ENCODE measurements around the gene SPATA32.

Gene SPATA32

GRCh38 chr17:45238155-45238774 lies 23.6 kb downstream of the SPATA32 start:
- DNase-seq (ENCODE audit: low spot score in 2 of 2): no peak
- Mint-ChIP-seq H3K4me1 (peaks cover 26% of the 10 kb centered on the region), H3K27me3 (no peaks in the 10 kb centered on the region), H3K36me3 (peaks cover 43% of the 10 kb centered on the region), H3K27ac (peak overlapping the region; percentile 84), H3K4me3 (no peak overlapping the region), H3K9me3 (no peaks in the 10 kb centered on the region)
- no peak for ATAC-seq (ENCODE audit: low read depth)

DNA sequence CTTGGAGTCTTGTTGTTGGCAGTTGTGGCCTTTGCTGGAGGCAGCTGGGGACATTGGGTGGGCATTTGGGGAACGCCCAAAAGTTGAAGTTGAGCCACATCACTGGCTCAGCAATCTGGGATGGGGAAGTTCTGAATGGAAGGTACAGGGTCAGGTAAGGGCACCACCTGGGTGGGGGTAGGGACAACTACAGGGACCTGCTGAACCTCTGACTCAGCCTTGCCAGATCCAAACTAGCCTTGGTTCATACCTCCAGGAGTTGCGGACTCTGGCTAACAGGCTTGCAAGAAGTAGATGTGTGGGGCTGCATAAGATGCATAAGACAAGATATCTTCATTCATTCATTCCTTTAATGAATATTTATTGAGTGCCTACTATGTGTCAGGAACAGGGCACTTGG lies 24.2 kb downstream of the SPATA32 start:
- H3K36me3 Mint-ChIP-seq: peaks cover 39% of the 10 kb centered on the region

GRCh38 chr17:45236282-45236606 lies 25.6 kb downstream of the SPATA32 start:
- Mint-ChIP-seq H3K4me1 (peaks cover 33% of the 10 kb centered on the region), H3K27me3 (no peaks in the 10 kb centered on the region), H3K4me3 (no peak overlapping the region), H3K9me3 (no peaks in the 10 kb centered on the region), H3K36me3 (peaks cover 43% of the 10 kb centered on the region), H3K27ac (no peak overlapping the region)
- no peak for DNase-seq (ENCODE audit: low spot score in 2 of 2)
- no peak for ATAC-seq (ENCODE audit: low read depth)

More for the DNA sequence above, 24.2 kb downstream of the SPATA32 start:
- H3K27me3 Mint-ChIP-seq: no peaks in the 10 kb centered on the region
- H3K9me3 Mint-ChIP-seq: no peaks in the 10 kb centered on the region
- peaks cover 26% of the 10 kb centered on the region for H3K4me1 Mint-ChIP-seq
- DNase-seq (ENCODE audit: low spot score in 2 of 2) (no peak), ATAC-seq (ENCODE audit: low read depth) (no peak)
- no peak overlapping the region for H3K4me3 Mint-ChIP-seq
- peak overlapping the region; percentile 84 for H3K27ac Mint-ChIP-seq

DNA sequence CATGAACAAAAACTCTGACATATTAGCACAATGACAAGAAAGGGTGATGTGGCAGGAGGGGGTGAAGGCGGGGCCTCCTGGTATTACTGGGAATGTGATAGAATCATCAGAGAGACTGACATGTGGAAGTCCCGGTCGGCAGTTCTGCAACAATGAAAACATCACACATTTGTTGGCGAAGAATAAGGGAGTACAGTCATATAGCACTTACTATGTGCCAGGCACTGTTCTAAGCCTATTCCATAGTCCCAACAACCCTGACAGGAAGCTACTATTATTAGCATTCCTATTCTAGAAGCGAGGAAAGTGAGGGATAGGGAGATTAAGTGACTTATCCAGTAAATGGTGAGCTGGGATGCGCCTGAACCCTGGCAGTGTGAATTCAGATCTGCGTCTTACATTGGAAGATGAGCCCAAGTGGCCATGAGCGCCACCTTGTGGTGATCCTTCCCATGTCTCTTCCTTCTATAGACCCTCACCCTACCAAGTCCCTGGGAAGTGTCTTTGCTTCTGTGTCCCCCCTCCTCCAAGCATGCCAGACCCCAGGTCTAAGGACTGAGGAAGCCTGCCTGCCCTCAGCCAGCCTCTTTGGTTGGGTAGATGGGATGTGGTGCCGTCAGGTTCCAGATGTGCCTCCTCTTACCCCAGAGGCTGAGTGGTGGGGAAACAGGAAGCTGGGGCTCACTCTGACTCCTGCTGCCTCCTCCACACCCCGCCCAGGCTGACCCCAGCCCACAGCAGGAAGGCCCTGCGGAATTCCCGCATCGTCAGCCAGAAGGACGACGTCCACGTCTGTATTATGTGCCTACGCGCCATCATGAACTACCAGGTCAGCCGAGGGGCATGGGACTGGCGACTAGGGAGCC lies 26.2 kb downstream of the SPATA32 start:
- ATAC-seq (ENCODE audit: low read depth) (peak; percentile 75), DNase-seq (ENCODE audit: low spot score in 2 of 2) (peak; percentile 70 to 75)
- Mint-ChIP-seq H3K9me3 (no peaks in the 10 kb centered on the region), H3K27me3 (no peaks in the 10 kb centered on the region), H3K4me1 (peaks cover 35% of the 10 kb centered on the region), H3K36me3 (peaks cover 43% of the 10 kb centered on the region), H3K27ac (peak overlapping the region; percentile 98), H3K4me3 (no peak overlapping the region)

DNA sequence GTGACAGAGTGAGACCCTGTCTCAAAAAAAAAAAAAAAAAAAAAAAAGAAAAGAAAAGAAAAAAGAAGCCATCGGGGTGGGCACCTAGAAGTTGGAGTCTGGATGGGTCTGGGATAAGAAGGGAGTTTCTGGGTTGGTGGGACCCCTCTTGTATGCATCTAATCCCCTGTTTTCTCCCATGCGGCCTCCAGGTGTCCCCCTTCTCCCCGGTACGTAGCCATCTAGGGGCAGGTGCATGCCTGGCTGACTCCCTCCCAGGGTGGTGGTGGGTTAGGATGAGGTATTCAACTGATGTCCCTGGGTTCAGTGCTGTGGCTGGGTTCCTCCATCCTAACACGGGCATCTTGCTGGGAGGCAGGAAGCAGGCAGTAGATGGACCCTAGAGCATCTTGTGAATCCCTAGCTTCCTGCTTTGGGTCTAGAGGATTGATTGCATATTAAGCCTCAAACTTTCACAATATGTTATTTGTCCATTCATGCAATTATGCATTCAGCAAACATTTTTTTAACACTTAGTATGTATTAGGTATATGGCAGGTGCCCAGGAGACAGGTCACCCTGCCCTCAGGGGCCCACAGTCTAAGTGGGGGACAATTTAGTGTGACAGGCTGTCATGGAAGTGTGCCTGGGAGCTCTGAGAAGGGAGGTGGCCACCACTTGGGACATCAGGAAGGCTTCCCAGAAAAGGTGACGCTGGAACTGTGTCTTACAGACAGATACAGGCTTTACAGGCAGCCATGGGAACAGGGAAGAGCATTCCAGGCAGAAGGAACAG lies 27.1 kb downstream of the SPATA32 start:
- DNase-seq (ENCODE audit: low spot score in 2 of 2) (no peak), ATAC-seq (ENCODE audit: low read depth) (peak; percentile 75)
- no peak overlapping the region for H3K4me3 Mint-ChIP-seq
- no peaks in the 10 kb centered on the region for H3K9me3 Mint-ChIP-seq
- no peaks in the 10 kb centered on the region for H3K27me3 Mint-ChIP-seq
- peaks cover 40% of the 10 kb centered on the region for H3K36me3 Mint-ChIP-seq
- H3K4me1 Mint-ChIP-seq: peaks cover 41% of the 10 kb centered on the region
- peak overlapping the region; percentile 98 for H3K27ac Mint-ChIP-seq

GRCh38 chr17:45233423-45233924 lies 28.4 kb downstream of the SPATA32 start:
- Mint-ChIP-seq H3K27ac (peak overlapping the region; percentile 98), H3K36me3 (peaks cover 31% of the 10 kb centered on the region), H3K4me1 (peaks cover 49% of the 10 kb centered on the region), H3K27me3 (no peaks in the 10 kb centered on the region), H3K4me3 (no peak overlapping the region), H3K9me3 (no peaks in the 10 kb centered on the region)
- no peak for ATAC-seq (ENCODE audit: low read depth)
- no peak for DNase-seq (ENCODE audit: low spot score in 2 of 2)

- Mint-ChIP-seq H3K9me3 (no peaks in the 10 kb centered on the region), H3K4me1 (peaks cover 51% of the 10 kb centered on the region), H3K27ac (peak overlapping the region; percentile 98), H3K4me3 (no peak overlapping the region), H3K27me3 (no peaks in the 10 kb centered on the region), H3K36me3 (peaks cover 23% of the 10 kb centered on the region)
- no peak for DNase-seq (ENCODE audit: low spot score in 2 of 2)
- ATAC-seq (ENCODE audit: low read depth): no peak
Measured at GRCh38 chr17:45232514-45233422, 29.1 kb downstream of the SPATA32 start.

GRCh38 chr17:45231481-45232116 lies 30.3 kb downstream of the SPATA32 start:
- no peak for DNase-seq (ENCODE audit: low spot score in 2 of 2)
- Mint-ChIP-seq H3K4me3 (no peak overlapping the region), H3K27ac (peak overlapping the region; percentile 98), H3K27me3 (no peaks in the 10 kb centered on the region), H3K4me1 (peaks cover 62% of the 10 kb centered on the region), H3K36me3 (peaks cover 17% of the 10 kb centered on the region), H3K9me3 (no peaks in the 10 kb centered on the region)
- ATAC-seq (ENCODE audit: low read depth): no peak

DNA sequence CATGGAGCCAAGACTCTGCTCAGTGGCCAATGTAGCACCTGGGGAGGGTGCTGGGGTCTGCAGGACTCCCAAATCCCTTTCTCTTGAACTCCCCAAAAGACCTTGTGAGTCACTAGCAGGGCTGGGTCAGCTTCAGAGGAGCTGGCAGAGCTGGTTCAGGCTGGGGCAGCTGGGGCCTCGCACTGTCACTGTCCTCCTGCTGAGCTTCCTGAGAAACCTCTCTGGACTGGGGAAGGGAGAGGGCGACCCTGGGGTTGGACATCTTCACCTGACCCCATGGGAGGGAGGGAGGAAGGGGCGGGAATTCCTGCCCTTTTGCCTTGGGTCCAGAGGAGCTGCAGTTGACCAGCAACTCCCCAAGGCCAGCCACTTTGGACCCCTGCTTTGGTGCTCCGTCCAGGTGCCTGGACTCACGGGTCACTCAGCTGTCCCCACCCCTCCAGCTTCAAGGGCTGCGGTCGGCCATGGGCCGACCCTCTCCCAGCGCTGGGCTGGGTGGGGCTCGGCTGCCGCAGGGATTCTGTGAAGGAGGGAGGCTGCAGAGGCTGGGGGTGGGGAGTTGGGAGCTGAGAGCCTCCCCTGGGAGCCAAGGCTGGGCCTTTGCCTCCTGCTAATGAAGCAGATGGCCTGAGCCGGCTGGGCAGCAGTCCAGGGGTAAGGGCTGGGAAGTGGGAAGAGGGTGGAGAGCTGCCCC lies 31.0 kb downstream of the SPATA32 start:
- DNase-seq (ENCODE audit: low spot score in 2 of 2): no peak
- peaks cover 17% of the 10 kb centered on the region for H3K36me3 Mint-ChIP-seq
- no peak for ATAC-seq (ENCODE audit: low read depth)
- H3K9me3 Mint-ChIP-seq: no peaks in the 10 kb centered on the region
- H3K4me3 Mint-ChIP-seq: peak overlapping the region; percentile 24
- peaks cover 67% of the 10 kb centered on the region for H3K4me1 Mint-ChIP-seq
- no peaks in the 10 kb centered on the region for H3K27me3 Mint-ChIP-seq
- peak overlapping the region; percentile 98 for H3K27ac Mint-ChIP-seq

DNA sequence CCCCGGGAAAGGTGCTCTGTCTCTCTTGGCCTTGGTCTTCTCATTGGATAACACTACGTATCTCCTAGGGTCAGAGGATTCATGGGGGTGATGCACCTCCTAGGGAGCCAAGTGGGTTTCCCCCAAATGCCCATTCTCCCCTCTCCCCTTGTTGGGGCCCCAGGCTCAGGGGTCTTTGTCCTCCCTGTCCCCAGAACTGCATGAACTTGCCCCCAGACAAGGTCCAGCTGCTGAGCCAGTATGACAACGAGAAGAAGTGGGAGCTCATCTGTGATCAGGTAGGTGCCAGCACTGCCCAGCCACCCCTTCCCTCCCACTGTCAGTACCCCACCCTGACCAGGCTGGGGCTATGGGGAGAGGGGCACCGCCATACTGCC lies 31.5 kb downstream of the SPATA32 start:
- Mint-ChIP-seq H3K4me1 (peaks cover 67% of the 10 kb centered on the region), H3K27me3 (no peaks in the 10 kb centered on the region), H3K27ac (peak overlapping the region; percentile 98), H3K4me3 (peak overlapping the region; percentile 24), H3K9me3 (no peaks in the 10 kb centered on the region), H3K36me3 (peaks cover 17% of the 10 kb centered on the region)
- ATAC-seq (ENCODE audit: low read depth) (no peak), DNase-seq (ENCODE audit: low spot score in 2 of 2) (no peak)

GRCh38 chr17:45229681-45230409 lies 32.0 kb downstream of the SPATA32 start:
- Mint-ChIP-seq H3K27ac (peak overlapping the region; percentile 98), H3K9me3 (no peaks in the 10 kb centered on the region), H3K36me3 (peaks cover 12% of the 10 kb centered on the region), H3K4me3 (peak overlapping the region; percentile 92), H3K27me3 (no peaks in the 10 kb centered on the region), H3K4me1 (peaks cover 67% of the 10 kb centered on the region)
- no peak for DNase-seq (ENCODE audit: low spot score in 2 of 2)
- ATAC-seq (ENCODE audit: low read depth): no peak

Measured in memory B cell (primary cell).